Measurements from ENCODE around the gene ENTPD2. TPM values are rescaled to one million over a fixed set of nuclear protein-coding genes. Genes with fewer than 3 reads are reported as not detected.

ENTPD2 gene
- total RNA-seq, 4 donors from 2014 or later = 10.1 to 14.7 (median 12.1) TPM

DNA sequence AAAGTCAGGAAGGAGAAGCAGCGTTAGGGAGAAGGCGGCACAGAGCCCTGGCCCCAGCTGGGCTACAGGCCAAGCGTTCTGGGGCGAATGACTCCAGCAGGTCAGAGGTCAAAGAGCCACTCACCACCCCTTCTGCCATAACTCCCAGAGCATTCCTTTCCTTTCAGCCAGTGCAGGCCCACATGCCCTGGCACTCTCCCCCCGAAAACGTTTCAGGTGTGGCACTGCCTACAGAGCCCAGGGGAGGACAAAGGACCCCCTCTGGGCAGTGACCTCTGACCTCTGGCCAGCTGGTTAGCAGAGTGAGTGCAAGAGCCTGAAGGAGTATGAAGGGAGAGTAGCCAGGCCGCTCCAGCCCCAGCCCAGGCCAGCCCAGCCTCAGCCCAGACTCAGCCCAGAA is 30.7 kb downstream of the ENTPD2 start:
- intact Hi-C loops (cut with DNase I; ENCODE audit: low total_unique reads) = no loop called here
- DNase-seq (ENCODE audit: low spot score in 2 of 2) = no peak
- H3K4me3 ChIP-seq (ENCODE audit: low read depth, poor library complexity, severe bottlenecking) = no peak overlapping the region
- 73 to 87% methylated on average over 6 of the region's 7 CpGs for WGBS, 2 donors
- TF ChIP-seq POLR2A (IDR thresholded peaks at IDR 0.05) = no peak
- TF ChIP-seq, protein P1, sequence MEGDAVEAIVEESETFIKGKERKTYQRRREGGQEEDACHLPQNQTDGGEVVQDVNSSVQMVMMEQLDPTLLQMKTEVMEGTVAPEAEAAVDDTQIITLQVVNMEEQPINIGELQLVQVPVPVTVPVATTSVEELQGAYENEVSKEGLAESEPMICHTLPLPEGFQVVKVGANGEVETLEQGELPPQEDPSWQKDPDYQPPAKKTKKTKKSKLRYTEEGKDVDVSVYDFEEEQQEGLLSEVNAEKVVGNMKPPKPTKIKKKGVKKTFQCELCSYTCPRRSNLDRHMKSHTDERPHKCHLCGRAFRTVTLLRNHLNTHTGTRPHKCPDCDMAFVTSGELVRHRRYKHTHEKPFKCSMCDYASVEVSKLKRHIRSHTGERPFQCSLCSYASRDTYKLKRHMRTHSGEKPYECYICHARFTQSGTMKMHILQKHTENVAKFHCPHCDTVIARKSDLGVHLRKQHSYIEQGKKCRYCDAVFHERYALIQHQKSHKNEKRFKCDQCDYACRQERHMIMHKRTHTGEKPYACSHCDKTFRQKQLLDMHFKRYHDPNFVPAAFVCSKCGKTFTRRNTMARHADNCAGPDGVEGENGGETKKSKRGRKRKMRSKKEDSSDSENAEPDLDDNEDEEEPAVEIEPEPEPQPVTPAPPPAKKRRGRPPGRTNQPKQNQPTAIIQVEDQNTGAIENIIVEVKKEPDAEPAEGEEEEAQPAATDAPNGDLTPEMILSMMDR (IDR thresholded peaks at IDR 0.05) = no peak

GRCh38 chr9:137022662-137023008 is 31.2 kb downstream of the ENTPD2 start:
- intact Hi-C loops (cut with DNase I; ENCODE audit: low total_unique reads) = no loop called here
- WGBS, 2 donors = 81 to 92% methylated on average over 15 to 23 of the region's 23 CpGs
- TF ChIP-seq POLR2A (IDR thresholded peaks at IDR 0.05) = no peak
- no peak for DNase-seq (ENCODE audit: low spot score in 2 of 2)
- no peak overlapping the region for H3K4me3 ChIP-seq (ENCODE audit: low read depth, poor library complexity, severe bottlenecking)

DNA sequence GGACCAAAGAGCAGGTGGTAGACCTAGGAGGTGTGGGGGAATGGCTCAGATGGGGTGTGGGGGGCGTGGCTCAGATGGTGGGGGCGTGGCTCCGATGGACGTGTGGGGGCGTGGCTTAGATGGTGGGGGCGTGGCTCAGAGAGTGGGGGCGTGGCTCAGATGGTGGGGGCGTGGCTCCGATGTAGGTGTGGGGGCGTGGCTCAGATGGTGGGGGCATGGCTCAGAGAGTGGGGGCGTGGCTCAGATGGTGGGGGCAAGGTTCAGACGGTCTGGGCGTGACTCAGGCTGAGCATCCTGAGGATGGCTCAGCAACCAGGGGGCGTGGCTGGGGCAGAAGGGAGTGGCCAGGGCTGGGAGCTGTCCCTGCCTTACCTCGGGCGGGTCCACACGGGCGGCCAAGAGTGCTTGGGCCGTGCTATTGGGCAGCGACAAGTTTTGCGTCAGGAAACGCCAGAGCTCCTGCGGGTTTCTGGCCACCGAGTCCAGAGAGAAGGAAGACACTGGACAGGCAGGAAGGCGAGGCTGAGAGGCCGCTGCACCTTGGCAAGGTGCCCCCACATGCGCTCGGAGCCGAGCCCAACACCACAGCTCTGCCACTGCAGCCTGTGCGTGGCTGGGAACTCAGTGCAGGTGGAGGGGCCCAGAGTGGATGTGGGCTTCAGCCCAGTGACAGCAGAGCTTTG is 31.7 kb downstream of the ENTPD2 start:
- no peak for TF ChIP-seq POLR2A (IDR thresholded peaks at IDR 0.05)
- TF ChIP-seq, protein P1 (IDR thresholded peaks at IDR 0.05) = no peak
- intact Hi-C loops (cut with DNase I; ENCODE audit: low total_unique reads) = no loop called here
- 42 to 55% methylated on average over 18 to 23 of the region's 30 CpGs for WGBS, 2 donors
- H3K4me3 ChIP-seq (ENCODE audit: low read depth, poor library complexity, severe bottlenecking) = no peak overlapping the region
- no peak for DNase-seq (ENCODE audit: low spot score in 2 of 2)

DNA sequence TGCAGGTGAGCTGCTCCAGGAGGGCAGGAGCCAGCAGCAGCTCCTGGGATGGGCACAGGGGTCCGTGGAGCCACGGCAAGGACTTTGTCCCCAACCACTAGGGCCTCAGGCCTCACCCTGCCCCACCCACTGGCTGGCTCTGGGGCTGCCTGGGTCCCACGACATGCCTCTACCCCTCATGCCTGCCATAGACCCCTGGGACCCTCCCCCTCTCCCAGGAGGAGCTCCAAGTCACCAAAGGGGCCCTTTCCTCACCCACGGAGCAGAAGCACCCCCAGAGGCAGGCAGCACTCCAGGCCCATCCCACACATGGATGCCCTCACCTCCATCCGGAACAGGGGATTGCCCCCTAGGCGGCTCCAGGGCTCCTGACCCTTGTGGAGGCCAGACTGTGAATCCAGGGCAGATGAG is 32.3 kb downstream of the ENTPD2 start:
- 73 to 92% methylated on average over 5 to 6 of the region's 6 CpGs for WGBS, 2 donors

GRCh38 chr9:137020771-137021567 is 32.9 kb downstream of the ENTPD2 start:
- DNase-seq (ENCODE audit: low spot score in 2 of 2) = no peak
- 93 to 95% methylated on average over 13 to 24 of the region's 32 CpGs for WGBS, 2 donors
- TF ChIP-seq, protein P1 (IDR thresholded peaks at IDR 0.05) = no peak
- TF ChIP-seq POLR2A (IDR thresholded peaks at IDR 0.05) = no peak
- no peak overlapping the region for H3K4me3 ChIP-seq (ENCODE audit: low read depth, poor library complexity, severe bottlenecking)
- intact Hi-C loops (cut with DNase I; ENCODE audit: low total_unique reads) = no loop called here

More for the DNA sequence above, 32.3 kb downstream of the ENTPD2 start:
- no peak for DNase-seq (ENCODE audit: low spot score in 2 of 2)
- intact Hi-C loops (cut with DNase I; ENCODE audit: low total_unique reads) = no loop called here
- TF ChIP-seq, protein P1 (IDR thresholded peaks at IDR 0.05) = no peak
- no peak for TF ChIP-seq POLR2A (IDR thresholded peaks at IDR 0.05)
- no peak overlapping the region for H3K4me3 ChIP-seq (ENCODE audit: low read depth, poor library complexity, severe bottlenecking)

- no peak overlapping the region for H3K4me3 ChIP-seq (ENCODE audit: low read depth, poor library complexity, severe bottlenecking)
- no peak for DNase-seq (ENCODE audit: low spot score in 2 of 2)
- 92 to 95% methylated on average over 26 to 34 of the region's 34 CpGs for WGBS, 2 donors
- no peak for TF ChIP-seq POLR2A (IDR thresholded peaks at IDR 0.05)
- TF ChIP-seq, protein P1 (IDR thresholded peaks at IDR 0.05) = no peak
- intact Hi-C loops (cut with DNase I; ENCODE audit: low total_unique reads) = no loop called here
These were observed 33.8 kb downstream of the ENTPD2 start for GRCh38 chr9:137019891-137020683.
